HG03520 (cell line): ENCODE data around the gene CTAG1A.
"Not testable (repeated sequence)": the region's sequence is repeated elsewhere in the genome, so short reads cannot be mapped to it uniquely, and the experiment has no call there.

ENCODE experiments used
- ATAC-seq: cut with Tn5 transposase; IDR thresholded peaks from one replicate; pipeline ENCODE4 v1.9.1; 2021; ENCODE audit warnings: mild to moderate bottlenecking, moderate library complexity; ENCODE audit not compliant: unreplicated experiment

Gene CTAG1A

DNA sequence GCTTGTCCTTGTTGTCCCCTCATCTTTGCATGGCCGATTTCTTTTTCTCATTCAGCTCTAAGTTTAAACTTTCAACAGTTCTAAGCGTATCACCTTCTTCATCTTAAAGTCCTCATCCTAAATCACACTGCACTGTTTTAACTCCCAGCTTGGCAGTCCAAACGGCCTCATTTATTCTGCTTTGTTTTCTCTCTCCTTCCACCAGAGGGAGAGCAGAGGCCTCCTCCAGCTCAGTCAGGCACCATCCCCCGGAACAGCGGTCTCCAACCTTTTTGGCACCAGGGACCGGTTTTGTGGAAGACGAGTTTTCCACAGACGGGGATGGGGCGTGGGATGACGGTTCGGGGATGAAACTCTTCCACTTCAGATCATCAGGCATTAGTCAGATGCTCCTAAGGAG lies 14.6 kb upstream of the CTAG1A start:
- not testable (repeated sequence) for ATAC-seq

GRCh38 chrX:154573061-154573460 lies 11.9 kb upstream of the CTAG1A start:
- not testable (repeated sequence) for ATAC-seq

DNA sequence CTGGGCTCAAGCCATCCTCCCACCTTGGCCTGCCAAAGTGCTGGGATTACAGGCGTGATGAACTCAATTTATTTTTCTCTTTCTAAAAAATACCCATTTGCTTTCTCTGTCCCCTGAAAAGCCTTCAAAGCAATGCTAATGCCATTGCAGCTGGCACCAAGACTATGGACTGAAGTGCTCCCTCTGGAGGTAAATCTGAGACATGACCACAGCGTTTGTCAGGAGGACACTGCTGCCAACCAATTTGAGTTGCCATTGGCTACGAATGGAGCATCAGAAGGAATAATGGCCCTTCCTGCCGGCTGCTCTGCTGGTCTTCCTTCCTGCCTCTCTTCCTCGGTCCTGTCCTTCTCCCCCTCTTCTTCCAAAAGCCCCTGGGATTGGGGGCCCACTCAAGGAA lies 9.9 kb upstream of the CTAG1A start:
- ATAC-seq, result not testable (repeated sequence)

DNA sequence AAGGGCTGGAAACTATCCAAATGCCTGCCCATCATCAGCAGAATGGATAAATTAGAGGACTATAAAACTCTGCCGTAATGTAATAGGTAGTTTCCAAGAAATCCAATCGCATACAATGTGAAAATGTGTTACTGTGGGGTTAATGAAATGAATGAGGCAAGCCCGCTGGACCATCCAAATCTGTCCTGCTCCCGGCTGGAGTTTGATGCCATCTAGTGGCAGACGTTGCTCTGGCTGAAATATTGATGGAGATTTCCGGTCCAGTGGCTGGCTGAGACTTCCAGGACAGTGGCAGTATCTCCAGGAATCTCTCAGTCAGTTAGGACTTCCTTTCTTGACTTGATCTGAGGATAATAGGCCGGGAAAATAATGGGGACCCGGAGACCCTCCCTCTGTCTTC lies 1.9 kb upstream of the CTAG1A start:
- ATAC-seq, result not testable (repeated sequence)

DNA sequence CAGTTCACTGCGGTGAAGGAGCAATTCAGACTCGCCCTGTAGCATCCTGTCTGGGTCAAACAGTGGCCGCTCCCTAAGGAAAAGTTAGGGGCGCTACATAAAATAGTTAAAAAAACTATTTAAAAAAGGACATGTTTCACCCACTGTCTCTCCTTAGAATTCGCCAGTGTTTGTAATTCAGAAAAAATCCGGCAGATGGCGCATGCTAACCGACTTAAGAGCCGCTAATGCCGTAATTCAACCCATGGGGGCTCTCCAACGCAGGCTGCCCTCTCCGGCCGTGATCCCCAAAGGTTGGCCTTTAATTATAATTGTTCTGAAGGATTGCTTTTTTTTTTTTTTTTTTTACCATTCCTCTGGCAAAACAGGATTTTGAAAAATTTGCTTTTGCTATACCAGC lies 5.5 kb downstream of the CTAG1A start:
- not testable (repeated sequence) for ATAC-seq

DNA sequence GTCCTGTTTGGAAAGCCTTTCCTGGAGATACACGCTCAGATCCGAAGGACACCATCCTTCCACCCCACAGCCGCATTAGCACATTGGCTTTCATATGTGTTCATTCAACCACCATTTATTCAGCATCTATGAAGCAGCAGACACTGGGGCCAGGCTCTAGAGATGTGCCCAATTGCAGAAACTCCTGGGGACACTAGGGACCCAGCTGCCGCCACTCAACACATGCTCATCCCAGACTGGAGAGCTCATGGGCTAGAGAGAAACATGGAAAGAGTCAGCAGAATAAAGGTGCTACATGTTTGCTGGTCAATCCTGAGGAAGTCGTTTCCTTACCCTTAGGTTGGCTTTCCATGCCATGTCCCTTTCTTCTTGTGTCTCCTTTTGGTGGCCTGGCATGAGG lies 7.6 kb downstream of the CTAG1A start:
- no peak for ATAC-seq

- no peak for ATAC-seq
Measured at GRCh38 chrX:154593201-154593600, 8.3 kb downstream of the CTAG1A start.

DNA sequence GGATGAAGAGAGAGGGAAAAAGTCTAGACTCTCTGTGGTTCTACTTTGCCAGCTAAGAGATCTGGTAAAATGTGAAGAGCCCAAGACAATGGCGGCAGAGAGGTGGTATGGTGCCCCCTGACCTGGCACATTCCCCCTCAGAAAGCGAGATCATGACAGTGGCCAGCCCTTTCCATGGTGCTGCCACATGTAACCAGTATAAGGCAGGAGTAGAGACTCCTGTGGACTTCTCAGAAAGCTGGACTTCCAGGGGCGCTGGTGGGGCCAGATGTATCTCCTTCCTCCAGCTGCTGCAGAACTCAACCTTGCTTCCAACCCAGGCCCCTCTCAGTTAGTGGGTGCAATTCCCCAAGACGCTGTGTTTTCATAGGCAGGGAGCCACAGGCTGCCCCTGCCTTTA lies 9.6 kb downstream of the CTAG1A start:
- ATAC-seq, result no peak

- ATAC-seq, result no peak
Measured at GRCh38 chrX:154595559-154596249, 10.8 kb downstream of the CTAG1A start.

GRCh38 chrX:154596290-154596929 lies 11.5 kb downstream of the CTAG1A start:
- no peak for ATAC-seq

DNA sequence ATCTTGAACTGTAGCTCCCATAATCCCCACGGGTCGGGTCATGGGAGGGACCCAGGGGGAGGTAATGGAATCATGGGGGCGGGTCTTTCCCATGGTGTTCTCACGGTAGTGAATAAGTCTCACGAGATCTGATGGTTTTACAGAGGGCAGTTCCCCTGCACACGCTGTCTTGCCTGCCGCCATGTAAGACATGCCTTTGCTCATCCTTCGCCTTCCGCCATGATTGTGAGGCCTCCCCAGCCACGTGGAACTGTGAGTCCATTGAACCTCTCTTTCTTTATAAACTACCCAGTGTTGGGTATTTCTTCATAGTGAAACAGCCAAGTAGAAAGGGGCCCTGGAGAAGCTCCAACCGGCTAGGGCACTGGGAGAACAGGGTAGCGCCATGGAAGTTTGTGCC lies 12.3 kb downstream of the CTAG1A start:
- ATAC-seq, result no peak

- no peak for ATAC-seq
Measured at GRCh38 chrX:154598656-154599055, 13.7 kb downstream of the CTAG1A start.

DNA sequence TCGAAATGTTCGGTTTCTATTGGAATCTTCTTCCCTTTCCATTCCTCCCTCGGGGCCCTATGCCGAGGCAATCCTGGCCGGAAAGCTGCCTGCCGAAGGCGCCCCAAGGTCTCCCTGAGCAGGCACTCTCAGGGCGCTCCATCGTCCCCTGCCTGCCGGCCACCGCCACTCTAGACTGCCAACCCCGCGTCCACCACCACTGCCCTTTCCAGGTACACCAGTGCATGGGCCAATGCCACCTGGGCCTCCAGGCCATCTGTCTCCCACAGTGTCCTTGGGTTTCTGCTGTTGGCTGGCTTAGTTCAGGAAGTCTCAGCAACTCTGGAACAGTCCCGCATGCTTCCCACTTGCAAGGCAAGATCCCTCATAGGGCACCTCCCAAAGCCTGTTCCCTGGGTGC lies 14.6 kb downstream of the CTAG1A start:
- ATAC-seq, result no peak

- no peak for ATAC-seq
Measured at GRCh38 chrX:154600759-154601374, 15.9 kb downstream of the CTAG1A start.

GRCh38 chrX:154602226-154602625 lies 17.3 kb downstream of the CTAG1A start:
- no peak for ATAC-seq

DNA sequence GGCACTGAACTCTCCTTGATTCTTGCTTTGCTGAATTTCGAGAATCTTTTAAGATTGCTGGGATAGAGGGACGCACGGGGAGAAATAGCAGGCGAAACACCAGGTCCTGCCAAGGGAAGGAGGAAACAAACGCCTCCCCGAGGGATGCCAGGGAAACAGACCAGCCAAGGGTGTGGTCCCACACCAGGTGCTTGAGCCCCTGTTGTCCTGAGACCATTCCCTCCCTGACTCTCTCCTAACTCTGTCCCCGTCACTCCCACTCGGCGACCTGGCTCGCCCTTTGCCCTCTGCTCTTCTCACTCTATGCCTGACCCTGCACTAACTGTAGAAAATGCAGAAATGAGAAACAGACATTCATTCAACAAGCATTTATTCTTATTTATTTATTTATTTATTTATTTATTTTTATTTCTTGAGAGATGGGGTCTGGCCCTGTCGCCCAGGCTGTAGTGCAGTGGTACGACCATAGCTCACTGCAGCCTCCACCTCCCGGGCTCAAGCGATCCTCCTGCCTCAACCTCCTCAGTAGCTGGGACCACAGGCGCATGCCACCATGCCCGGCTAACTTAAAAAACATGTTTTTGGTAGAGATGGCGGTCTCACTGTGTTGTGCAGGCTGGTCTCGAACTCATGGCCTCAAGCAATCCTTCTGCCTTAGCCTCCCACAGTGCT lies 18.0 kb downstream of the CTAG1A start:
- ATAC-seq, result no peak

DNA sequence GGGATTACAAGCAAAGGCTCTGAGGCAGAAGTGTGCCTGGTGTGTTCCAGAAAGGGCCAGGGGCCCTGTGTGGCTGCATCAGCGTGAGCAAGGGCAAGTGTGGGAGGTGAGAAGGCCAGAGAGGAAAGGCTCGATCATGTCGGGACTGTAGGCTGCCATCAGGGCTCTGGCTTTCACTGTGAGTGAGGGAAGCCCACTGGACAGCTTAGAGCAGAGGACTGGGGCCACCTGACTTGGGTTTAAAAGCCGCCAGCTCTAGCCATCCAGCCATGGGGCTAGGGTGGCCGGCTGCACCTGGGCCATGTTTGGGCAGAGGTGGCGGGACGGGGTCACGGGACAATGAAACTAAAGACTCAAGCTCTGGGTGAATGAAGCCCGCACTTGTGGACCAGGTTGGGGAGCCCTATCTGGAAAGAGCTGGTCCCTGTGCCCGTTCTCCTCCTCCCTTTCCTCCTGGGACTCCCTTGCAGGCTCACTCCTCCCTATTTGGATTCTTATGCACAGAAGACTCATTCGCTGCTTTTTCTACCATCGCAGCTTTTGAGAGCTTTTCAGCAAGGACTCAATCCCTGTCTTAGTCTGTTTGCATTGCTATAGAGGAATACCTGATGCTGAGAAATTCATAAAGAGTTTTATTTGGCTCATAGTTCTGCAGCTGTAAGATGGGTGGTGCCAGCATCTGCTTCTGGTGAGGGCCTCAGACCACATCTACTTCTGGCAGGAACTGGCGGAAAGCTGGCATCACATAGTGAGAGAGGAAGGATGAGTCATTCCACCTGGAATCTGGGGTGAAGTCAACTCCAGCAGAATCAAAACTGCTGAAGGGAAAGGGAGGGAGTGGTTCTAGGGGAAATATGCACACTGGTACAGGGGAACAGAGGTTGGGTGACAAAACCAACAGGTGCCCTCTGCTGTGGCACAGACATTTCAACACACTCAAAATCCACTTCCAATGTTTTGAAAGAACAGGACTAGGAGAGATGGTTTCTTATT lies 18.8 kb downstream of the CTAG1A start:
- no peak for ATAC-seq

DNA sequence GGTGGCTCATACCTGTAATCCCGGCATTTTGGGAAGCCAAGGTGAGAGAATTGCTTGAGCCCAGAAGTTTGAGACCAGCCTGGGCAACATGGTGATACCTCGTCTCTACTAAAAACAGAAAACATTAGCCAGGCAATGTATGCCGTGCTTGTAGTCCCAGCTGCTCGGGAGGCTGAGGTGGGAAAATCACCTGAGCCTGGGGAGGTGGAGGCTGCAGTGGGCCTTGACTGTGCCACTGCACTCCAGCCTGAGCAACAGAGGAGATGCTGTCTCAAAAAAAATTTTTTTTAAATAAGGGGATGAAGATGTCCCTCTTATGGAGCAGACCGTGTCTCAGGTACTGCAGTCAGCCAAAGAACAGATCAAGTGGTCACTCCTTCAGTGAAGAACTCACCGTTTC lies 20.6 kb downstream of the CTAG1A start:
- ATAC-seq, result no peak

DNA sequence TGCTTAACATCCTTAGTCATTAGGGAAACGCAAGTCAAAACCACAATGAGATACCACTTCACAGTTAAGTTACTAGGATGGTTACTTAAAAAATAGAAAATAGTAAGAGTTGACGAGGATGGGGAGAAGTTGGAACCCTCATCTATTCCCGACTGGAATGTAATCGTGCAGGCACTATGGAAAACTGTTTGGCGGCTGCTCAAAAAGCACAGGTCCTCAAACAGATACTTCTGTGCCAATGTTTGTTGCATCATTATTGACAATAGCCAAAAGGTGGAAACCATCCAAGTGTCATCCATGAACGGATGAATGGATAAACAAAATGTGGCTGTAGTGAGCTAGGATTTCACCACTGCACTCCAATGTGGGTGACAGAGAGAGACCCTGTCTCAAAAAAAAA lies 22.4 kb downstream of the CTAG1A start:
- ATAC-seq, result no peak

GRCh38 chrX:154607976-154608375 lies 23.0 kb downstream of the CTAG1A start:
- not testable (repeated sequence) for ATAC-seq

GRCh38 chrX:154608823-154609222 lies 23.9 kb downstream of the CTAG1A start:
- not testable (repeated sequence) for ATAC-seq
